Measurements from ENCODE around the gene STK32B.

- TF ChIP-seq, protein P1, sequence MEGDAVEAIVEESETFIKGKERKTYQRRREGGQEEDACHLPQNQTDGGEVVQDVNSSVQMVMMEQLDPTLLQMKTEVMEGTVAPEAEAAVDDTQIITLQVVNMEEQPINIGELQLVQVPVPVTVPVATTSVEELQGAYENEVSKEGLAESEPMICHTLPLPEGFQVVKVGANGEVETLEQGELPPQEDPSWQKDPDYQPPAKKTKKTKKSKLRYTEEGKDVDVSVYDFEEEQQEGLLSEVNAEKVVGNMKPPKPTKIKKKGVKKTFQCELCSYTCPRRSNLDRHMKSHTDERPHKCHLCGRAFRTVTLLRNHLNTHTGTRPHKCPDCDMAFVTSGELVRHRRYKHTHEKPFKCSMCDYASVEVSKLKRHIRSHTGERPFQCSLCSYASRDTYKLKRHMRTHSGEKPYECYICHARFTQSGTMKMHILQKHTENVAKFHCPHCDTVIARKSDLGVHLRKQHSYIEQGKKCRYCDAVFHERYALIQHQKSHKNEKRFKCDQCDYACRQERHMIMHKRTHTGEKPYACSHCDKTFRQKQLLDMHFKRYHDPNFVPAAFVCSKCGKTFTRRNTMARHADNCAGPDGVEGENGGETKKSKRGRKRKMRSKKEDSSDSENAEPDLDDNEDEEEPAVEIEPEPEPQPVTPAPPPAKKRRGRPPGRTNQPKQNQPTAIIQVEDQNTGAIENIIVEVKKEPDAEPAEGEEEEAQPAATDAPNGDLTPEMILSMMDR (conservative IDR thresholded peaks at IDR 0.05; ENCODE audit: low read depth in 2 of 2), result no peak
- TF ChIP-seq STAT1 (IDR thresholded peaks at IDR 0.05; ENCODE audit: unreplicated experiment) (no peak), POLR2AphosphoS5 (IDR thresholded peaks at IDR 0.05; ENCODE audit: low read depth) (no peak), JUNB (IDR thresholded peaks at IDR 0.05; ENCODE audit: unreplicated experiment) (no peak), REST (IDR thresholded peaks at IDR 0.05; ENCODE audit: unreplicated experiment) (no peak), ZNF331 (CRISPR knock-in tag; IDR thresholded peaks at IDR 0.05; ENCODE audit: low read depth) (no peak), ETS1 (IDR thresholded peaks at IDR 0.05) (no peak), CREB1 (CRISPR knock-in tag; IDR thresholded peaks at IDR 0.05; ENCODE audit: low read depth) (no peak), EZH2 (IDR thresholded peaks at IDR 0.05; ENCODE audit: low read depth, unreplicated experiment) (no peak), EZH2phosphoT487 (IDR thresholded peaks at IDR 0.05; ENCODE audit: unreplicated experiment) (no peak), ZNF114 (CRISPR knock-in tag; IDR thresholded peaks at IDR 0.05) (no peak), NANOG (IDR thresholded peaks at IDR 0.05; ENCODE audit: borderline replicate concordance) (no peak)
- TF ChIP-seq, protein P2, sequence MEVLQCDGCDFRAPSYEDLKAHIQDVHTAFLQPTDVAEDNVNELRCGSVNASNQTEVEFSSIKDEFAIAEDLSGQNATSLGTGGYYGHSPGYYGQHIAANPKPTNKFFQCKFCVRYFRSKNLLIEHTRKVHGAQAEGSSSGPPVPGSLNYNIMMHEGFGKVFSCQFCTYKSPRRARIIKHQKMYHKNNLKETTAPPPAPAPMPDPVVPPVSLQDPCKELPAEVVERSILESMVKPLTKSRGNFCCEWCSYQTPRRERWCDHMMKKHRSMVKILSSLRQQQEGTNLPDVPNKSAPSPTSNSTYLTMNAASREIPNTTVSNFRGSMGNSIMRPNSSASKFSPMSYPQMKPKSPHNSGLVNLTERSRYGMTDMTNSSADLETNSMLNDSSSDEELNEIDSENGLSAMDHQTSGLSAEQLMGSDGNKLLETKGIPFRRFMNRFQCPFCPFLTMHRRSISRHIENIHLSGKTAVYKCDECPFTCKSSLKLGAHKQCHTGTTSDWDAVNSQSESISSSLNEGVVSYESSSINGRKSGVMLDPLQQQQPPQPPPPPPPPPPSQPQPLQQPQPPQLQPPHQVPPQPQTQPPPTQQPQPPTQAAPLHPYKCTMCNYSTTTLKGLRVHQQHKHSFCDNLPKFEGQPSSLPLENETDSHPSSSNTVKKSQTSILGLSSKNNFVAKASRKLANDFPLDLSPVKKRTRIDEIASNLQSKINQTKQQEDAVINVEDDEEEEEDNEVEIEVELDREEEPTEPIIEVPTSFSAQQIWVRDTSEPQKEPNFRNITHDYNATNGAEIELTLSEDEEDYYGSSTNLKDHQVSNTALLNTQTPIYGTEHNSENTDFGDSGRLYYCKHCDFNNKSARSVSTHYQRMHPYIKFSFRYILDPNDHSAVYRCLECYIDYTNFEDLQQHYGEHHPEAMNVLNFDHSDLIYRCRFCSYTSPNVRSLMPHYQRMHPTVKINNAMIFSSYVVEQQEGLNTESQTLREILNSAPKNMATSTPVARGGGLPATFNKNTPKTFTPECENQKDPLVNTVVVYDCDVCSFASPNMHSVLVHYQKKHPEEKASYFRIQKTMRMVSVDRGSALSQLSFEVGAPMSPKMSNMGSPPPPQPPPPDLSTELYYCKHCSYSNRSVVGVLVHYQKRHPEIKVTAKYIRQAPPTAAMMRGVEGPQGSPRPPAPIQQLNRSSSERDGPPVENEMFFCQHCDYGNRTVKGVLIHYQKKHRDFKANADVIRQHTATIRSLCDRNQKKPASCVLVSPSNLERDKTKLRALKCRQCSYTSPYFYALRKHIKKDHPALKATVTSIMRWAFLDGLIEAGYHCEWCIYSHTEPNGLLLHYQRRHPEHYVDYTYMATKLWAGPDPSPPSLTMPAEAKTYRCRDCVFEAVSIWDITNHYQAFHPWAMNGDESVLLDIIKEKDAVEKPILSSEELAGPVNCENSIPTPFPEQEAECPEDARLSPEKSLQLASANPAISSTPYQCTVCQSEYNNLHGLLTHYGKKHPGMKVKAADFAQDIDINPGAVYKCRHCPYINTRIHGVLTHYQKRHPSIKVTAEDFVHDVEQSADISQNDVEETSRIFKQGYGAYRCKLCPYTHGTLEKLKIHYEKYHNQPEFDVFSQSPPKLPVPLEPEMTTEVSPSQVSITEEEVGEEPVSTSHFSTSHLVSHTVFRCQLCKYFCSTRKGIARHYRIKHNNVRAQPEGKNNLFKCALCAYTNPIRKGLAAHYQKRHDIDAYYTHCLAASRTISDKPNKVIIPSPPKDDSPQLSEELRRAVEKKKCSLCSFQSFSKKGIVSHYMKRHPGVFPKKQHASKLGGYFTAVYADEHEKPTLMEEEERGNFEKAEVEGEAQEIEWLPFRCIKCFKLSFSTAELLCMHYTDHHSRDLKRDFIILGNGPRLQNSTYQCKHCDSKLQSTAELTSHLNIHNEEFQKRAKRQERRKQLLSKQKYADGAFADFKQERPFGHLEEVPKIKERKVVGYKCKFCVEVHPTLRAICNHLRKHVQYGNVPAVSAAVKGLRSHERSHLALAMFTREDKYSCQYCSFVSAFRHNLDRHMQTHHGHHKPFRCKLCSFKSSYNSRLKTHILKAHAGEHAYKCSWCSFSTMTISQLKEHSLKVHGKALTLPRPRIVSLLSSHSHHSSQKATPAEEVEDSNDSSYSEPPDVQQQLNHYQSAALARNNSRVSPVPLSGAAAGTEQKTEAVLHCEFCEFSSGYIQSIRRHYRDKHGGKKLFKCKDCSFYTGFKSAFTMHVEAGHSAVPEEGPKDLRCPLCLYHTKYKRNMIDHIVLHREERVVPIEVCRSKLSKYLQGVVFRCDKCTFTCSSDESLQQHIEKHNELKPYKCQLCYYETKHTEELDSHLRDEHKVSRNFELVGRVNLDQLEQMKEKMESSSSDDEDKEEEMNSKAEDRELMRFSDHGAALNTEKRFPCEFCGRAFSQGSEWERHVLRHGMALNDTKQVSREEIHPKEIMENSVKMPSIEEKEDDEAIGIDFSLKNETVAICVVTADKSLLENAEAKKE (CRISPR knock-in tag; IDR thresholded peaks at IDR 0.05), result no peak
Measured at GRCh38 chr4:5101571-5101970, 50.3 kb downstream of the STK32B start.
